ENCODE results near the gene CACNA1S.

GRCh38 chr1:201069636-201070035 lies 42.6 kb downstream of the CACNA1S start:
- TF ChIP-seq POLR2AphosphoS5 (IDR thresholded peaks at IDR 0.05; ENCODE audit: low read depth, low read length) (no peak), EZH2phosphoT487 (IDR thresholded peaks at IDR 0.05; ENCODE audit: borderline replicate concordance, low read depth) (no peak), EP300 (IDR thresholded peaks at IDR 0.05; ENCODE audit: borderline replicate concordance in 1 of 2, low read depth in 1 of 2, low read length in 1 of 2) (no peak), CTCF (IDR thresholded peaks at IDR 0.05) (no peak)
- TF ChIP-seq, protein P1, sequence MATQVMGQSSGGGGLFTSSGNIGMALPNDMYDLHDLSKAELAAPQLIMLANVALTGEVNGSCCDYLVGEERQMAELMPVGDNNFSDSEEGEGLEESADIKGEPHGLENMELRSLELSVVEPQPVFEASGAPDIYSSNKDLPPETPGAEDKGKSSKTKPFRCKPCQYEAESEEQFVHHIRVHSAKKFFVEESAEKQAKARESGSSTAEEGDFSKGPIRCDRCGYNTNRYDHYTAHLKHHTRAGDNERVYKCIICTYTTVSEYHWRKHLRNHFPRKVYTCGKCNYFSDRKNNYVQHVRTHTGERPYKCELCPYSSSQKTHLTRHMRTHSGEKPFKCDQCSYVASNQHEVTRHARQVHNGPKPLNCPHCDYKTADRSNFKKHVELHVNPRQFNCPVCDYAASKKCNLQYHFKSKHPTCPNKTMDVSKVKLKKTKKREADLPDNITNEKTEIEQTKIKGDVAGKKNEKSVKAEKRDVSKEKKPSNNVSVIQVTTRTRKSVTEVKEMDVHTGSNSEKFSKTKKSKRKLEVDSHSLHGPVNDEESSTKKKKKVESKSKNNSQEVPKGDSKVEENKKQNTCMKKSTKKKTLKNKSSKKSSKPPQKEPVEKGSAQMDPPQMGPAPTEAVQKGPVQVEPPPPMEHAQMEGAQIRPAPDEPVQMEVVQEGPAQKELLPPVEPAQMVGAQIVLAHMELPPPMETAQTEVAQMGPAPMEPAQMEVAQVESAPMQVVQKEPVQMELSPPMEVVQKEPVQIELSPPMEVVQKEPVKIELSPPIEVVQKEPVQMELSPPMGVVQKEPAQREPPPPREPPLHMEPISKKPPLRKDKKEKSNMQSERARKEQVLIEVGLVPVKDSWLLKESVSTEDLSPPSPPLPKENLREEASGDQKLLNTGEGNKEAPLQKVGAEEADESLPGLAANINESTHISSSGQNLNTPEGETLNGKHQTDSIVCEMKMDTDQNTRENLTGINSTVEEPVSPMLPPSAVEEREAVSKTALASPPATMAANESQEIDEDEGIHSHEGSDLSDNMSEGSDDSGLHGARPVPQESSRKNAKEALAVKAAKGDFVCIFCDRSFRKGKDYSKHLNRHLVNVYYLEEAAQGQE (IDR thresholded peaks at IDR 0.05; ENCODE audit: low read depth, low read length): no peak

Data from SK-N-SH (cell line).